Upper lobe of left lung (tissue), 4 donors: ENCODE measurements around the gene TP63.

ENCODE experiments used
- POLR2A ChIP-seq, 4 donors: fragments of 450-650 bp; IDR thresholded peaks; one replicate each; pipeline ENCODE4 v1.5.1; 2016 to 2017; ENCODE audit warnings: antibody characterized with exemption in 4 of 4, mild to moderate bottlenecking in 2 of 4
- POLR2AphosphoS5 ChIP-seq, 2 donors: sonication (generic); formaldehyde crosslinking; IDR thresholded peaks; one replicate each; pipeline ENCODE4 v1.5.1; 2017; ENCODE audit warnings: antibody characterized with exemption in 2 of 2
- TF ChIP-seq, protein P1 (sequence below), 6 experiments: fragments of 450-650 bp in 4 of 6; fragments of 200-600 bp in 2 of 6; sonication (generic) in 2 of 6; IDR thresholded peaks; one replicate each; pipeline ENCODE4 v1.5.1; 2016 to 2019; ENCODE audit warnings: antibody characterized with exemption in 6 of 6

DNA sequence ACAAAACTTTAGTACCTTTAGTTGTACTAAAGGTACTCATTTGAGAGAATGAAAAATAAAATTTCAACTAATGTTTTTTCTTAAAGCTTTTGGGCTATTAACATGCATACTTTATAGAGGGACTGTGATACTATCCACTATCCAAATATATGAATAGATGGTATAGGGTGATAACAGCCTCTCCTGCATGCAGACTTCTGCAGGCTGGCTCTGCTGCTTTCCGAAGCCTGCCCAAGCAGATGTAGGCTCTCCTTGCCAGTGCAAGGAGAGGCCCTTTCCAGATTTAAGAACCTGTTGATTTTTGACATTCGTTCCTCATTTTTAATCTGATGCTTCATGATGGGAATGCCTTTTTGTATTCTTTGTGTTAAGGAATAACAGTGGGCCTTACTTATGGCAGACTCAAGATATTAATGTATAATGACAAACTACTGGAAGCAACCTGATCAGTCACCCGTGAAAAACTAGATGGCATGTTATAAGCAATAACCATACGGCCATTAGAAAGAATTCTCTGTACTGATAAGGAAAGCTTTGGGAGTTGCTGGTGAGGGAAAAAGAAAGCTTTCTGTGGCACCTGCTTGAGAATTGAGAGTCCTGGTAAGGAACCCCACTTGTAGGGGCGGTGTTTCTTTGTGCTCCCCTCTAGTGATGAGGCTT, 181.7 kb downstream of the TP63 start:
- TF ChIP-seq, protein P1, sequence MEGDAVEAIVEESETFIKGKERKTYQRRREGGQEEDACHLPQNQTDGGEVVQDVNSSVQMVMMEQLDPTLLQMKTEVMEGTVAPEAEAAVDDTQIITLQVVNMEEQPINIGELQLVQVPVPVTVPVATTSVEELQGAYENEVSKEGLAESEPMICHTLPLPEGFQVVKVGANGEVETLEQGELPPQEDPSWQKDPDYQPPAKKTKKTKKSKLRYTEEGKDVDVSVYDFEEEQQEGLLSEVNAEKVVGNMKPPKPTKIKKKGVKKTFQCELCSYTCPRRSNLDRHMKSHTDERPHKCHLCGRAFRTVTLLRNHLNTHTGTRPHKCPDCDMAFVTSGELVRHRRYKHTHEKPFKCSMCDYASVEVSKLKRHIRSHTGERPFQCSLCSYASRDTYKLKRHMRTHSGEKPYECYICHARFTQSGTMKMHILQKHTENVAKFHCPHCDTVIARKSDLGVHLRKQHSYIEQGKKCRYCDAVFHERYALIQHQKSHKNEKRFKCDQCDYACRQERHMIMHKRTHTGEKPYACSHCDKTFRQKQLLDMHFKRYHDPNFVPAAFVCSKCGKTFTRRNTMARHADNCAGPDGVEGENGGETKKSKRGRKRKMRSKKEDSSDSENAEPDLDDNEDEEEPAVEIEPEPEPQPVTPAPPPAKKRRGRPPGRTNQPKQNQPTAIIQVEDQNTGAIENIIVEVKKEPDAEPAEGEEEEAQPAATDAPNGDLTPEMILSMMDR (IDR thresholded peaks at IDR 0.05), result no peak
- no peak for TF ChIP-seq POLR2AphosphoS5 (IDR thresholded peaks at IDR 0.05)
- TF ChIP-seq POLR2A (IDR thresholded peaks at IDR 0.05), result no peak
